Measurements from ENCODE around the gene SEC63.
"Not testable (repeated sequence)": the region's sequence is repeated elsewhere in the genome, so short reads cannot be mapped to it uniquely, and the experiment has no call there.

GRCh38 chr6:107990587-107990986 is 32.6 kb upstream of the SEC63 start:
- TF ChIP-seq CTCF (conservative IDR thresholded peaks at IDR 0.05 in 1 of 2, IDR thresholded peaks at IDR 0.05 in 1 of 2; ENCODE audit: low read depth in 1 of 2, low read length in 2 of 2); EZH2 (IDR thresholded peaks at IDR 0.05; ENCODE audit: low read length, missing control alignments): not testable (repeated sequence)

Measured in fibroblast of lung (primary cell).